Myocyte (in vitro differentiated cells): ENCODE measurements around the gene COPS7B. TPM values are rescaled to one million over a fixed set of nuclear protein-coding genes. Genes with fewer than 3 reads are reported as not detected.

Experiments used
- total RNA-seq: library from RNA; depleted of rRNA; stranded (reverse); fragments of >200 nt; gene quantifications from 2 replicates; pipeline ENCODE4 v1.2.3, GENCODE V29; 2014

COPS7B gene
- total RNA-seq, 1 donor from 2014 or later = 26.5 TPM

Other genes with a start within 250 kb of the COPS7B start
- not detected in 2 replicates for gene TEX44, start 193.6 kb upstream of the COPS7B start, total RNA-seq
- gene PTMA, start 77.9 kb upstream of the COPS7B start, total RNA-seq = 274 and 313 TPM in 2 replicates
- gene PDE6D, start 5.2 kb upstream of the COPS7B start, total RNA-seq = 22.2 and 27.4 TPM in 2 replicates
- 0.27 TPM in 1 of 2 replicates, not detected in the other for gene NPPC, start 140.0 kb downstream of the COPS7B start, total RNA-seq
- 20.5 and 34.5 TPM in 2 replicates for gene DIS3L2, start 175.3 kb downstream of the COPS7B start, total RNA-seq